Hepatocyte (in vitro differentiated cells): ENCODE results near the gene HTR2A. TPM values are rescaled to one million over a fixed set of nuclear protein-coding genes. Genes with fewer than 3 reads are reported as not detected.
"Not testable (repeated sequence)": the region's sequence is repeated elsewhere in the genome, so short reads cannot be mapped to it uniquely, and the experiment has no call there.

Experiments
- DNase-seq: peaks from one replicate; pipeline ENCODE4 v3.0.0-alpha.2; 2016; ENCODE audit warnings: low spot score
- H2AFZ ChIP-seq: fragments of 200-600 bp; sonication (generic); 2 replicates; pipeline ENCODE4 v1.6.0; 2016; ENCODE audit warnings: antibody characterized with exemption, mild to moderate bottlenecking
- H3K27ac ChIP-seq: fragments of 200-600 bp; sonication (generic); 2 replicates; pipeline ENCODE4 v1.5.1; 2016; ENCODE audit warnings: mild to moderate bottlenecking
- H3K27me3 ChIP-seq: fragments of 200-600 bp; sonication (generic); 2 replicates; pipeline ENCODE4 v1.6.1; 2016
- H3K36me3 ChIP-seq: fragments of 200-600 bp; sonication (generic); replicated peaks from 2 replicates; pipeline ENCODE4 v1.5.1; 2016; ENCODE audit warnings: low read depth; ENCODE audit not compliant: insufficient read depth
- H3K4me1 ChIP-seq: fragments of 200-600 bp; sonication (generic); 2 replicates; pipeline ENCODE4 v1.5.1; 2016; ENCODE audit warnings: mild to moderate bottlenecking, moderate library complexity; ENCODE audit not compliant: insufficient read depth
- H3K4me2 ChIP-seq: fragments of 200-600 bp; sonication (generic); 2 replicates; pipeline ENCODE4 v1.6.0; 2016
- H3K4me3 ChIP-seq: fragments of 200-600 bp; sonication (generic); 2 replicates; pipeline ENCODE4 v1.5.1; 2016; ENCODE audit warnings: mild to moderate bottlenecking
- H3K79me2 ChIP-seq: fragments of 200-600 bp; sonication (generic); 2 replicates; pipeline ENCODE4 v1.6.0; 2017; ENCODE audit warnings: mild to moderate bottlenecking
- H3K9me2 ChIP-seq: fragments of 200-600 bp; sonication (generic); replicated peaks from 2 replicates; pipeline ENCODE4 v1.6.0; 2017; ENCODE audit warnings: mild to moderate bottlenecking; ENCODE audit not compliant: insufficient read depth
- H3K9me3 ChIP-seq: fragments of 200-600 bp; sonication (generic); 2 replicates; pipeline ENCODE4 v1.5.1; 2016; ENCODE audit warnings: low read depth, mild to moderate bottlenecking
- H4K20me1 ChIP-seq: fragments of 200-600 bp; sonication (generic); 2 replicates; pipeline ENCODE4 v1.6.0; 2016; ENCODE audit warnings: mild to moderate bottlenecking; ENCODE audit not compliant: insufficient read depth, poor library complexity, severe bottlenecking
- CTCF ChIP-seq: fragments of 200-600 bp; sonication (generic); IDR thresholded peaks from 2 replicates; pipeline ENCODE4 v1.5.1; 2016; ENCODE audit warnings: antibody characterized with exemption, mild to moderate bottlenecking; ENCODE audit not compliant: poor library complexity
- EZH2 ChIP-seq: fragments of 200-600 bp; sonication (generic); IDR thresholded peaks from 2 replicates; pipeline ENCODE4 v1.6.1; 2016; ENCODE audit warnings: antibody characterized with exemption, mild to moderate bottlenecking, borderline replicate concordance
- EZH2phosphoT487 ChIP-seq: fragments of 200-600 bp; sonication (generic); IDR thresholded peaks from one replicate; pipeline ENCODE4 v1.6.1; 2018; ENCODE audit warnings: antibody characterized with exemption, mild to moderate bottlenecking, low read depth, moderate library complexity; ENCODE audit not compliant: unreplicated experiment, severe bottlenecking
- WGBS: methylation state at CpG from one replicate; pipeline ENCODE4 v1.1.6; 2016; ENCODE audit warnings: low lambda C conversion rate; ENCODE audit errors: missing lambda C conversion rate; 5-methylcytosine and 5-hydroxymethylcytosine counted together
- polyA plus RNA-seq: library from polyadenylated mRNA; unstranded; fragments of >200 nt; fragmentation: Nextera tagmentation; extraction: Ambion mirVana; gene quantifications from 2 replicates; pipeline ENCODE4 v1.2.1, GENCODE V29; 2016
- total RNA-seq: library from RNA; depleted of rRNA; stranded (reverse); fragments of >200 nt; gene quantifications from 2 replicates; pipeline ENCODE4 v1.2.3, GENCODE V29; 2014

The HTR2A gene
- total and polyA plus RNA-seq, 2 experiments from 2014 or later = 0.23 TPM; not detected in 1

GRCh38 chr13:46812301-46812797 lies 84.5 kb downstream of the HTR2A start:
- H3K4me1 ChIP-seq = no peaks in the 10 kb centered on the region
- TF ChIP-seq EZH2phosphoT487 (no peak), EZH2 (no peak), CTCF (no peak)
- H3K4me3 ChIP-seq = no peak overlapping the region
- no peaks in the 10 kb centered on the region for H3K9me3 ChIP-seq
- H3K27me3 ChIP-seq = no peaks in the 10 kb centered on the region
- H2AFZ ChIP-seq = no peak overlapping the region
- no peak for DNase-seq
- H4K20me1 ChIP-seq = no peaks in the 10 kb centered on the region
- H3K4me2 ChIP-seq = no peak overlapping the region
- no peaks in the 10 kb centered on the region for H3K79me2 ChIP-seq
- no peaks in the 10 kb centered on the region for H3K9me2 ChIP-seq
- H3K27ac ChIP-seq = no peak overlapping the region
- no peaks in the 10 kb centered on the region for H3K36me3 ChIP-seq

GRCh38 chr13:46810440-46810839 lies 86.4 kb downstream of the HTR2A start:
- no peak overlapping the region for H2AFZ ChIP-seq

GRCh38 chr13:46804921-46805320 lies 91.9 kb downstream of the HTR2A start:
- H3K27me3 ChIP-seq, H3K9me3 ChIP-seq, H3K36me3 ChIP-seq, H3K4me2 ChIP-seq, H4K20me1 ChIP-seq, H3K4me3 ChIP-seq, H2AFZ ChIP-seq, DNase-seq, H3K9me2 ChIP-seq, H3K27ac ChIP-seq, H3K79me2 ChIP-seq, H3K4me1 ChIP-seq: not testable (repeated sequence)
- 56% methylated on average over 1 of the region's 1 CpG for WGBS

More at GRCh38 chr13:46810440-46810839, 86.4 kb downstream of the HTR2A start:
- Histone ChIP-seq H4K20me1 (no peaks in the 10 kb centered on the region), H3K36me3 (no peaks in the 10 kb centered on the region), H3K27ac (no peak overlapping the region), H3K4me3 (no peak overlapping the region), H3K4me1 (no peaks in the 10 kb centered on the region), H3K4me2 (no peak overlapping the region), H3K79me2 (no peaks in the 10 kb centered on the region), H3K9me2 (no peaks in the 10 kb centered on the region), H3K9me3 (no peaks in the 10 kb centered on the region), H3K27me3 (no peaks in the 10 kb centered on the region)
- DNase-seq = no peak
- TF ChIP-seq EZH2phosphoT487 = no peak
- no peak for TF ChIP-seq CTCF
- TF ChIP-seq EZH2 = no peak
- 87% methylated on average over 5 of the region's 5 CpGs for WGBS

GRCh38 chr13:46804391-46804815 lies 92.5 kb downstream of the HTR2A start:
- H3K4me2 ChIP-seq = no peak overlapping the region
- H3K9me3 ChIP-seq = no peaks in the 10 kb centered on the region
- H3K27me3 ChIP-seq = no peaks in the 10 kb centered on the region
- H3K4me3 ChIP-seq = no peak overlapping the region
- H3K4me1 ChIP-seq = no peaks in the 10 kb centered on the region
- no peak overlapping the region for H3K27ac ChIP-seq
- TF ChIP-seq EZH2 = no peak
- TF ChIP-seq EZH2phosphoT487 = no peak
- no peak for TF ChIP-seq CTCF
- no peaks in the 10 kb centered on the region for H3K36me3 ChIP-seq
- DNase-seq = no peak
- no peaks in the 10 kb centered on the region for H4K20me1 ChIP-seq
- H3K79me2 ChIP-seq = no peaks in the 10 kb centered on the region
- 95% methylated on average over 3 of the region's 3 CpGs for WGBS
- H3K9me2 ChIP-seq = no peaks in the 10 kb centered on the region
- no peak overlapping the region for H2AFZ ChIP-seq
